BLaER1 treated with 17β-estradiol and CSF1 and Interleukin-3, amounts not matched to agents 10 nM and 100 nM (cell line): Measurements from ENCODE around the gene WBP1.
A peak's percentile ranks its signal among the peaks of the same experiment; 100 is the strongest.
"Not testable (repeated sequence)": the region's sequence is repeated elsewhere in the genome, so short reads cannot be mapped to it uniquely, and the experiment has no call there.

ENCODE experiments used
- H3K27ac ChIP-seq, 11 experiments: shearing (Covaris generic); formaldehyde crosslinking; 2 replicates each; pipeline ENCODE4 v1.8.1; 2022
- H3K27me3 ChIP-seq, 11 experiments: shearing (Covaris generic); formaldehyde crosslinking; 2 replicates each; pipeline ENCODE4 v1.8.1; 2022
- H3K36me3 ChIP-seq, 11 experiments: shearing (Covaris generic); formaldehyde crosslinking; 2 replicates each; pipeline ENCODE4 v1.8.1; 2022
- H3K4me1 ChIP-seq, 10 experiments: shearing (Covaris generic); formaldehyde crosslinking; 2 replicates each; pipeline ENCODE4 v1.8.1; 2022
- H3K4me2 ChIP-seq, 11 experiments: shearing (Covaris generic); formaldehyde crosslinking; 2 replicates each; pipeline ENCODE4 v1.8.1; 2022
- H3K4me3 ChIP-seq, 10 experiments: shearing (Covaris generic); formaldehyde crosslinking; 2 replicates each; pipeline ENCODE4 v1.8.1; 2022
- H3K9ac ChIP-seq, 11 experiments: shearing (Covaris generic); formaldehyde crosslinking; 2 replicates each; pipeline ENCODE4 v1.8.1; 2022
- H3K9me3 ChIP-seq, 11 experiments: shearing (Covaris generic); formaldehyde crosslinking; replicated peaks in 1 of 11; 2 replicates each; pipeline ENCODE4 v1.8.1; 2022
- H4K20me1 ChIP-seq, 11 experiments: shearing (Covaris generic); formaldehyde crosslinking; 2 replicates each; pipeline ENCODE4 v1.8.1; 2022
- Cebpa-rat ChIP-seq, 11 experiments: shearing (Covaris generic); IDR thresholded peaks; 2 replicates each; pipeline ENCODE4 v1.8.1; 2022

The WBP1 gene

DNA sequence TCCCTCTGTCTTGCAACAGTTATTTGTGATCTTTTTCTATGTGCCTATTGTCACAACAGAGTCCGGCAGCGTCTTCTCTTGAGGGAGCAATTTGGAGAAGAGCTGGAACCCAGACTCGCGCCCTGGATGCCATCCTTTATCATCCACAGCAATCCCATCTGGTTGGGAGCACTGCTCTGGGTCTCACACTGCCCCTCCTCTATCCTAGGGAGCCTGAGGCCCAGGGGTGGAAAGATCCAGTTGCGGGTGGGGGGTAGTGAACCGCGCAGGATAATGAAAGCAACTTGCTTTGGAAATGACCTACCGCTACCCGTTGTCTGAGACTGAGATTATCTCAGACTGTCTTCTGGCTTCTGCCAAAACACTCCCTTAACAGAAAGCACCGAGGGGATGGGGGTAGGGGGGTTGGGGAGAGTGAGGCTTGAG is 713 bp downstream of the WBP1 start:
- peaks cover 37 to 55% (median 45%) of the 10 kb centered on the region in 10 experiments for H3K4me1 ChIP-seq
- peaks cover 25 to 34% (median 28%) of the 10 kb centered on the region in 11 experiments for H3K36me3 ChIP-seq
- H3K27ac ChIP-seq, result peak overlapping the region; percentile 25 to 83 (median 81); a peak in 21 of 22 replicates
- peak overlapping the region; percentile 79 to 91 (median 84) for H3K9ac ChIP-seq
- peaks cover 0 to 20% (median 1%) of the 10 kb centered on the region in 11 experiments; a peak in 8 of 22 replicates for H4K20me1 ChIP-seq
- peak overlapping the region; percentile 82 to 99 (median 95) for H3K4me2 ChIP-seq
- no peaks in the 10 kb centered on the region for H3K9me3 ChIP-seq
- H3K4me3 ChIP-seq, result peak overlapping the region; percentile 72 to 91 (median 78)
- TF ChIP-seq Cebpa-rat (IDR thresholded peaks at IDR 0.05), result no peak
- H3K27me3 ChIP-seq, result no peaks in the 10 kb centered on the region

DNA sequence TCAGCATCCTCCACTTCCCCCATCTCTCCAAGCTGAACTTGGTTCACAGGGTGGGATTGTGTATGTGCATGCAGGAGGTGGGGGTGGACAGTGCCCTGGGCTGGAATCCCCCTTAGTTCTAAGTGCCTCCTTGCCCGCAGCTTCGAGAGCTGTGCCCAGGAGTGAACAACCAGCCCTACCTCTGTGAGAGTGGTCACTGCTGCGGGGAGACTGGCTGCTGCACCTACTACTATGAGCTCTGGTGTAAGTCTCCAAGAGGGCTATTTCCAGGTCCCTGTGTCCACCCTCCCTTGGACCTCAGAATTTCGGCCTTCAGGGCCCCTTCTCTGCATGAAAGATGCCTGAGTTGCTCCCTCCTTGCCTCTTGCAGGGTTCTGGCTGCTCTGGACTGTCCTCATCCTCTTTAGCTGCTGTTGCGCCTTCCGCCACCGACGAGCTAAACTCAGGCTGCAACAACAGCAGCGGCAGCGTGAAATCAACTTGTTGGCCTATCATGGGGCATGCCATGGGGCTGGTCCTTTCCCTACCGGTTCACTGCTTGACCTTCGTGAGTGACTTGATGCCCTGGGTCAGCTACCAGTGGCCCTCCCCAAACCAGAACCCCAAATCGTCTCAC is 1.4 kb downstream of the WBP1 start:
- H3K27ac ChIP-seq, result peak overlapping the region in 1 of 11 experiments; percentile 16; a peak in 1 of 22 replicates
- peak overlapping the region; percentile 82 to 99 (median 95) for H3K4me2 ChIP-seq
- H3K4me1 ChIP-seq, result peaks cover 38 to 52% (median 49%) of the 10 kb centered on the region in 10 experiments
- H3K4me3 ChIP-seq, result peak overlapping the region in 8 of 10 experiments; percentile 72 to 91 (median 80); a peak in 16 of 20 replicates
- H3K36me3 ChIP-seq, result peaks cover 25 to 34% (median 28%) of the 10 kb centered on the region in 11 experiments
- peaks cover 0 to 20% (median 4%) of the 10 kb centered on the region in 11 experiments; a peak in 10 of 22 replicates for H4K20me1 ChIP-seq
- not testable (repeated sequence) for H3K27me3 ChIP-seq, H3K9me3 ChIP-seq
- peak overlapping the region in 8 of 11 experiments; percentile 79 to 91 (median 85); a peak in 16 of 22 replicates for H3K9ac ChIP-seq

DNA sequence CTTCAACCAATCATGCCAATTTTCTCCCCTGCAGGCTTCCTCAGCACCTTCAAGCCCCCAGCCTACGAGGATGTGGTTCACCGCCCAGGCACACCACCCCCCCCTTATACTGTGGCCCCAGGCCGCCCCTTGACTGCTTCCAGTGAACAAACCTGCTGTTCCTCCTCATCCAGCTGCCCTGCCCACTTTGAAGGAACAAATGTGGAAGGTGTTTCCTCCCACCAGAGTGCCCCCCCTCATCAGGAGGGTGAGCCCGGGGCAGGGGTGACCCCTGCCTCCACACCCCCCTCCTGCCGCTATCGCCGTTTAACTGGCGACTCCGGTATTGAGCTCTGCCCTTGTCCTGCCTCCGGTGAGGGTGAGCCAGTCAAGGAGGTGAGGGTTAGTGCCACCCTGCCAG is 1.9 kb downstream of the WBP1 start:
- Histone ChIP-seq H3K4me2 (peak overlapping the region in 5 of 11 experiments; percentile 94 to 99 (median 96); a peak in 5 of 22 replicates), H4K20me1 (peaks cover 0 to 20% (median 4%) of the 10 kb centered on the region in 11 experiments; a peak in 10 of 22 replicates), H3K4me1 (peaks cover 38 to 52% (median 49%) of the 10 kb centered on the region in 10 experiments), H3K9ac (peak overlapping the region in 1 of 11 experiments; percentile 87; a peak in 1 of 22 replicates), H3K36me3 (peaks cover 25 to 34% (median 28%) of the 10 kb centered on the region in 11 experiments)
- not testable (repeated sequence) for H3K27me3 ChIP-seq, H3K9me3 ChIP-seq, H3K27ac ChIP-seq, H3K4me3 ChIP-seq

DNA sequence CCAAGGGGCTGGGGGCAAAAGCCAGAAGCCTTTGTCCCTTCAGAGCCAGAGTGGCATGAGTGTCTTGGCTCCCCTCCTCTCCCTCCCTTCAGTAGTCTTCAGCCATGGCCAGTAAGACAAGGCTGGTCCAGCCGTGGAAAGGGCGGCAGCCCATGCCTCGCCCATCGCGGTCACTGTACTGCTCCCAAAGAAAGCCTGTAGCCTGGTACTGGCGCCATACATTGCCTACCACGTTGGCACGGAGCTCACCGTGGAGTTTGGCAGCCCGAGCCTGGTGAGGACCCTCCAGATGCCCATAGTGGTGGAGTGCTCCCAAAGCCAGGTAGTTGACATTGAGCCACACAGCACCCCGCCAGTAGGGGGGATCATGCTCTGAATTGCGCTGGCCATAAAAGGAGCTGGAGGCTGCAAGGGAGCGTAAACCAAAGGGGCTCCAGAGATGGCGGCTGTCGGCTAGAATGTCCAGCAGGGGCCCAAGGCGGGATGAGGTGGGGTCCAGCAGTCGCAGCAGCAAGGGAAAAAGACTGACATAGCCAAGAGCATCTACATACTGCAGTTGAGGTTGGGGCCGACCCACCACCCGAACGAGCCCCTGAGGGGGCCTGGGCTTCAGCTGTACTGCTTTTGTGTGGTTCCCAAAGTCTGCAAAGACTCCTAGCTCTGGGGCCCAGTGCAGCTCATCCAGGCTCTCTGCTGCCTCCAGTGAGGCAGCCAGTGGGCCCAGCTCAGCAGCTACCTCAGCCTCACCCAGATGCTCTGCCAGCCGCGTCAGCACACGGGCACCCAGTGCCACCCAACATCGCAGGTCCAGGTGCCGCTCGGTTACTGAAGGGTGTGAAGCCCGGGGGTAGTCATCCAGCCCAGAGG is 3.2 kb downstream of the WBP1 start:
- Histone ChIP-seq H3K9ac (no peak overlapping the region), H3K4me2 (no peak overlapping the region), H3K27ac (no peak overlapping the region), H3K9me3 (no peaks in the 10 kb centered on the region), H4K20me1 (peaks cover 0 to 20% (median 4%) of the 10 kb centered on the region in 11 experiments; a peak in 10 of 22 replicates), H3K36me3 (peaks cover 25 to 34% (median 28%) of the 10 kb centered on the region in 11 experiments), H3K27me3 (no peaks in the 10 kb centered on the region), H3K4me3 (no peak overlapping the region), H3K4me1 (peaks cover 31 to 46% (median 43%) of the 10 kb centered on the region in 10 experiments)
- TF ChIP-seq Cebpa-rat (IDR thresholded peaks at IDR 0.05), result no peak

DNA sequence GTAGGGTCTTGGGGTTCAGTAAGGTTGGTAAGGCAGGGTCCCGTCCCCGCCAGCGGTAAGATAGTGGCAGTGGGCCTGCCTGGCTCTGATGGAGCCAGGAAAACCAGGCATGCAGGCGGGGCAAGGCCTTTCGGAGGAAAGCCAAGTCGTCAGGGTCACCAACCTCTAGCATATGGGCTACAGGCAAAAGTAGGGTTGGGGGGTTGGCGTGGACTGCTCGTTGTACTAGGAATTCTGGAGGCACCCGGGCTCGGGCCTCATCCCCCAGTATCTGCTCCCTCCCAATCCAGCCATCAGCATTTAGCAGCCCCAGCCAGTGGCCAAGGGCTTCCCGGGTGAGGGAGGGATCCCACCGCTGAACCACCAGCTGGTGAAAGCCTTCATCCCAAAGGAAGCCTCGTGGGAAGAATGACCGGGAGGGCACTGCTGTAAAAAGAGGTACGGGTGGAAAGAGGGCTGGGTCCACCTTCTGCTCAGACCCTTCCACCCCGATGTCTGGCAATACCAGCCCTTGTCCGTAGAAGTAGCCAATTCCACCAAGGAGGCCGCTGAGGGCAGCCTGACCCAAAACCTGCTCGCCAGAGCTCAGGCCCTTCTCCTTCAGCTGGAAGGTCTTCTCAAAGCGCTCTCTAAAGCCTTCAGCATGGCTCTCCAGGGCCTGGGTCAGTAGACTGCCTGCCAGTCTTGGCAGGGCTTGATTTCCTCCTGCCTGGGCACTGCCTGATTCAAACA is 4.0 kb downstream of the WBP1 start:
- peaks cover 25 to 34% (median 28%) of the 10 kb centered on the region in 11 experiments for H3K36me3 ChIP-seq
- H3K9me3 ChIP-seq, result no peaks in the 10 kb centered on the region
- no peaks in the 10 kb centered on the region for H3K27me3 ChIP-seq
- TF ChIP-seq Cebpa-rat (IDR thresholded peaks at IDR 0.05), result no peak
- H3K4me2 ChIP-seq, result no peak overlapping the region
- H3K9ac ChIP-seq, result no peak overlapping the region
- peaks cover 0 to 20% (median 4%) of the 10 kb centered on the region in 11 experiments; a peak in 10 of 22 replicates for H4K20me1 ChIP-seq
- H3K27ac ChIP-seq, result no peak overlapping the region
- H3K4me1 ChIP-seq, result peaks cover 23 to 38% (median 35%) of the 10 kb centered on the region in 10 experiments
- no peak overlapping the region for H3K4me3 ChIP-seq

DNA sequence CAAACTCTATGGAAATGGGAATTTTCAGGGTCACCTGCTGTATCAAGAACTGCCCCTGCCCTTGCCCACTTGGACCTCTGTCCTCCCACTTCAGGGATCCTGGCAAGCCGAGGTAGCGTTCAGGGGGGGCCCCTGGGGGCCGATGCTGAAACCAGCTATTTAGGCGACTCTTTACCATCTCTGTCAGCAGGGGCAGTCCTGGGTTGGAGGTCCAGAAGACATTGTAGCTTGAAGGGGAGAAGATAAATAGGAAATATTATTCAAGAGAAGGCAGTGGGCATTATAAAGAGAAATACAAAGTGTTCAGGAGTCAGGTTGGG is 4.5 kb downstream of the WBP1 start:
- no peak for TF ChIP-seq Cebpa-rat (IDR thresholded peaks at IDR 0.05)

DNA sequence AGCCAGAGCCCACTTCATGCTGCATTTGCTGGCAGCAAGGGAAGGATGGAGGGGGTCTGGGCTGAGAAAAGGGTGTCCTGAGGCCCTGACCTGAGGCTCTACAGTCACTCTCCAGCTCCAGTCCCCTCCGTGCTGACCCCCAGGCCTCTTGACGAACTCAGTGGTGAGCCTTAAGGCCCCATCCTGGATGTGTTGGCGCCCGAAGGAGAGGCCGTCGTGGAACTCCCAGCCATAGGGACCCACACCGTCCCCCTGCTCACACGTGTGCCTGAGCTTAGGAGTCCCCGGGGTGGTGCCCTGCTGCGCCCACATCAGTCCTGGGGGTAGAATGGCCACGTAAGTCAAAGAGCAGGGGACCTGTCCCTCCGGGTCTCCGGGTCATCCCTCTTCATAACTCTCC is 6.2 kb downstream of the WBP1 start:
- Histone ChIP-seq H3K4me3 (peak overlapping the region; percentile 81 to 96 (median 90)), H3K27me3 (no peaks in the 10 kb centered on the region), H3K27ac (peak overlapping the region; percentile 72 to 88 (median 83)), H3K4me2 (peak overlapping the region; percentile 82 to 100 (median 99)), H3K9me3 (no peaks in the 10 kb centered on the region), H4K20me1 (peaks cover 0 to 20% (median 4%) of the 10 kb centered on the region in 11 experiments; a peak in 10 of 22 replicates), H3K4me1 (peaks cover 21 to 33% (median 29%) of the 10 kb centered on the region in 10 experiments), H3K36me3 (peaks cover 25 to 34% (median 28%) of the 10 kb centered on the region in 11 experiments), H3K9ac (peak overlapping the region; percentile 85 to 96 (median 89))
- TF ChIP-seq Cebpa-rat (IDR thresholded peaks at IDR 0.05), result no peak

More for the DNA sequence above, 4.5 kb downstream of the WBP1 start:
- H3K4me3 ChIP-seq, result no peak overlapping the region
- peaks cover 25 to 34% (median 28%) of the 10 kb centered on the region in 11 experiments for H3K36me3 ChIP-seq
- H3K27me3 ChIP-seq, result no peaks in the 10 kb centered on the region
- H3K4me2 ChIP-seq, result peak overlapping the region in 4 of 11 experiments; percentile 45 to 99 (median 99); a peak in 5 of 22 replicates
- H4K20me1 ChIP-seq, result peaks cover 0 to 20% (median 4%) of the 10 kb centered on the region in 11 experiments; a peak in 10 of 22 replicates
- H3K27ac ChIP-seq, result no peak overlapping the region
- no peak overlapping the region for H3K9ac ChIP-seq
- H3K9me3 ChIP-seq, result no peaks in the 10 kb centered on the region
- peaks cover 23 to 38% (median 35%) of the 10 kb centered on the region in 10 experiments for H3K4me1 ChIP-seq

DNA sequence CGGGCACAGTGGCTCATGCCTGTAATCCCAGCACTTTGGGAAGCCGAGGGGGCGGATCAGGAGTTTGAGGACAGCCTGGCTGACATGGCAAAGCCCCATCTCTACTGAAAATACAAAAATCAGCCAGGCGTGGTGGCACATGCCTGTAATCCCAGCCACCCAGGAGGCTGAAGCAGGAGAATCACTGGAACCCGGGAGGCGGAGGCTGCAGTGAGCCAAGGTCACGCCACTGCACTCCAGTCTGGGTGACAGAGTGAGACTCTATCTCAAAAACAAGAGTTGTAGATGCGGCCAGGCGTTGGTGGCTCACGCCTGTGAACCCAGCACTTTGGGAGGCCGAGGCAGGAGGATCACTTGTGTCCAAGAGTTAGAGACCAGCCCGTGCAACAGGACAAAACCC is 12.5 kb downstream of the WBP1 start:
- not testable (repeated sequence) for H4K20me1 ChIP-seq, H3K9me3 ChIP-seq, H3K27me3 ChIP-seq
- Histone ChIP-seq H3K9ac (peak overlapping the region in 9 of 11 experiments; percentile 82 to 89 (median 86); a peak in 13 of 22 replicates), H3K4me3 (peak overlapping the region in 5 of 10 experiments; percentile 68 to 84 (median 76); a peak in 3 of 20 replicates), H3K4me2 (peak overlapping the region; percentile 83 to 98 (median 95)), H3K4me1 (peaks cover 29 to 47% (median 36%) of the 10 kb centered on the region in 10 experiments), H3K27ac (peak overlapping the region in 4 of 11 experiments; percentile 79 to 89 (median 86); a peak in 3 of 22 replicates), H3K36me3 (peaks cover 17 to 27% (median 19%) of the 10 kb centered on the region in 11 experiments)
